OCI-LY7 (cell line): ENCODE data around the gene TXNDC17. TPM values are rescaled to one million over a fixed set of nuclear protein-coding genes. Genes with fewer than 3 reads are reported as not detected.

Experiments used
- BruUV-seq: library from RNA; stranded (reverse); fragments of 400-500 nt; replicated peaks from 2 replicates; lab custom pipeline; 2021; lab: Mats Ljungman, UMichigan
- CTCF ChIA-PET: fragments of 300-600 bp; sonication (Branson Sonifier 250); formaldehyde crosslinking; loops from one replicate; lab custom pipeline; 2022; ENCODE audit warnings: antibody characterized with exemption; ENCODE audit not compliant: unreplicated experiment; lab: Charles Lee
- POLR2A ChIA-PET: fragments of 300-600 bp; sonication (Branson Sonifier 250); formaldehyde crosslinking; loops from one replicate; lab custom pipeline; 2022; ENCODE audit warnings: antibody characterized with exemption; lab: Charles Lee
- DNase-seq: peaks from one replicate; pipeline ENCODE4 v3.0.0-alpha.2; 2015; ENCODE audit warnings: low spot score
- H2AFZ ChIP-seq: fragments of 200-600 bp; sonication (generic), shearing (Covaris generic); 2 replicates; pipeline ENCODE4 v1.6.1; 2014; ENCODE audit warnings: mild to moderate bottlenecking, antibody characterized with exemption, low read length, moderate library complexity
- H3K27ac ChIP-seq: fragments of 200-600 bp; sonication (generic); 2 replicates; pipeline ENCODE4 v1.5.1; 2014; ENCODE audit warnings: mixed run types, low read depth, mild to moderate bottlenecking, moderate library complexity, low read length, inconsistent platforms; ENCODE audit not compliant: poor library complexity, severe bottlenecking
- H3K36me3 ChIP-seq: fragments of 200-600 bp; sonication (generic); 2 replicates; pipeline ENCODE4 v1.6.1; 2014; ENCODE audit warnings: mild to moderate bottlenecking, antibody characterized with exemption, low read length, moderate library complexity, mixed read lengths; ENCODE audit not compliant: insufficient read depth
- H3K4me1 ChIP-seq: fragments of 200-600 bp; sonication (generic); 2 replicates; pipeline ENCODE4 v1.5.1; 2014; ENCODE audit warnings: mild to moderate bottlenecking, low read length; ENCODE audit not compliant: insufficient read depth, poor library complexity, severe bottlenecking
- H3K4me2 ChIP-seq: fragments of 200-600 bp; sonication (generic); 2 replicates; pipeline ENCODE4 v1.6.1; 2014; ENCODE audit warnings: mild to moderate bottlenecking, low read length
- H3K4me3 ChIP-seq: fragments of 200-600 bp; sonication (generic); 2 replicates; pipeline ENCODE4 v1.5.1; 2014; ENCODE audit warnings: mild to moderate bottlenecking, low read depth, low read length; ENCODE audit not compliant: poor library complexity, severe bottlenecking
- H3K79me2 ChIP-seq: fragments of 200-600 bp; sonication (generic); 2 replicates; pipeline ENCODE4 v1.6.1; 2016; ENCODE audit warnings: low read depth, mild to moderate bottlenecking, low read length, moderate library complexity, mixed read lengths; ENCODE audit not compliant: insufficient read depth
- H3K9me2 ChIP-seq: fragments of 200-600 bp; sonication (generic); 2 replicates; pipeline ENCODE4 v1.6.1; 2016; ENCODE audit warnings: mild to moderate bottlenecking, low read length, mixed read lengths; ENCODE audit not compliant: insufficient read depth
- H3K9me3 ChIP-seq: fragments of 200-600 bp; sonication (generic); 2 replicates; pipeline ENCODE4 v1.6.1; 2014; ENCODE audit warnings: mild to moderate bottlenecking, mixed run types, low read length, mixed read lengths
- H4K20me1 ChIP-seq: fragments of 200-600 bp; sonication (generic); 2 replicates; pipeline ENCODE4 v1.6.1; 2014; ENCODE audit warnings: mild to moderate bottlenecking, antibody characterized with exemption, low read length, moderate library complexity, mixed read lengths; ENCODE audit not compliant: insufficient read depth
- CTCF ChIP-seq: fragments of 200-600 bp; sonication (generic); conservative IDR thresholded peaks from 2 replicates; pipeline ENCODE4 v1.5.1; 2014; ENCODE audit warnings: mild to moderate bottlenecking, antibody characterized with exemption, low read length, moderate library complexity, mixed read lengths
- EZH2phosphoT487 ChIP-seq: fragments of 200-600 bp; sonication (generic); IDR thresholded peaks from 2 replicates; pipeline ENCODE4 v1.6.1; 2018; ENCODE audit warnings: low read depth, borderline replicate concordance, mild to moderate bottlenecking, mixed run types, antibody characterized with exemption, low read length, moderate library complexity, mixed read lengths
- intact Hi-C: fragments of 100-400 bp; cut with micrococcal nuclease; formaldehyde crosslinking; loops from one replicate; pipeline ENCODE4 v1.10.0; 2022; ENCODE audit not compliant: unreplicated experiment
- total RNA-seq, 2 experiments: library from RNA; depleted of rRNA in 1 of 2; stranded (reverse); fragments of >200 nt in 1 of 2; shearing (Covaris generic) in 1 of 2; gene quantifications; 2 replicates each; pipeline ENCODE4 v1.2.3, GENCODE V29; 2014 to 2022

Gene TXNDC17
- total RNA-seq, 2 experiments from 2014 or later: 63.7 to 81.4 TPM

- CTCF ChIA-PET: no interaction called here
These were observed 7.6 kb upstream of the TXNDC17 start for GRCh38 chr17:6633263-6633662.

GRCh38 chr17:6636105-6636504 lies 4.8 kb upstream of the TXNDC17 start:
- Histone ChIP-seq H3K36me3 (peaks cover 32% of the 10 kb centered on the region), H3K79me2 (peaks cover 4% of the 10 kb centered on the region; the same call in 1 of the 2 replicates), H2AFZ (no peak overlapping the region), H3K9me3 (peaks cover 7% of the 10 kb centered on the region; the same call in 1 of the 2 replicates), H3K9me2 (no peaks in the 10 kb centered on the region), H4K20me1 (no peaks in the 10 kb centered on the region), H3K27ac (no peak overlapping the region), H3K4me1 (peaks cover 8% of the 10 kb centered on the region), H3K4me3 (no peak overlapping the region), H3K4me2 (no peak overlapping the region)
- POLR2A ChIA-PET: no interaction called here
- CTCF ChIA-PET: no interaction called here
- intact Hi-C loops: no loop called here
- no peak for TF ChIP-seq CTCF
- TF ChIP-seq EZH2phosphoT487: no peak
- no peak for DNase-seq
- no TSS peak for BruUV-seq

More at GRCh38 chr17:6633263-6633662, 7.6 kb upstream of the TXNDC17 start:
- Histone ChIP-seq H4K20me1 (no peaks in the 10 kb centered on the region), H3K9me2 (no peaks in the 10 kb centered on the region), H3K36me3 (peaks cover 58% of the 10 kb centered on the region), H3K79me2 (no peaks in the 10 kb centered on the region), H3K27ac (no peak overlapping the region), H3K4me1 (no peaks in the 10 kb centered on the region), H3K4me3 (no peak overlapping the region), H2AFZ (no peak overlapping the region), H3K4me2 (no peak overlapping the region), H3K9me3 (peaks cover 7% of the 10 kb centered on the region; the same call in 1 of the 2 replicates)
- POLR2A ChIA-PET: no interaction called here
- intact Hi-C loops: no loop called here
- no TSS peak for BruUV-seq
- no peak for DNase-seq
- TF ChIP-seq CTCF: no peak
- TF ChIP-seq EZH2phosphoT487: no peak

- H3K9me2 ChIP-seq: no peaks in the 10 kb centered on the region
- no peak for DNase-seq
- no TSS peak for BruUV-seq
- CTCF ChIA-PET: no interaction called here
- POLR2A ChIA-PET: no interaction called here
- H3K36me3 ChIP-seq: peaks cover 31% of the 10 kb centered on the region
- no peak overlapping the region for H3K4me2 ChIP-seq
- peaks cover 4% of the 10 kb centered on the region; the same call in 1 of the 2 replicates for H4K20me1 ChIP-seq
- H3K79me2 ChIP-seq: peaks cover 11% of the 10 kb centered on the region; the same call in 1 of the 2 replicates
- H2AFZ ChIP-seq: no peak overlapping the region
- intact Hi-C loops: no loop called here
- TF ChIP-seq EZH2phosphoT487: no peak
- H3K9me3 ChIP-seq: peaks cover 7% of the 10 kb centered on the region; the same call in 1 of the 2 replicates
- H3K4me1 ChIP-seq: peaks cover 10% of the 10 kb centered on the region
- H3K4me3 ChIP-seq: no peak overlapping the region
- H3K27ac ChIP-seq: no peak overlapping the region
These were observed 4.0 kb upstream of the TXNDC17 start for GRCh38 chr17:6636616-6637457.
